Stimulated activated CD4-positive, alpha-beta T cell treated with anti-CD3 and anti-CD28 coated beads, Interleukin-15, amount 100 ng/mL, for 24 hours (primary cell): ENCODE data around the gene TNRC6C.
"Not testable (repeated sequence)": the region's sequence is repeated elsewhere in the genome, so short reads cannot be mapped to it uniquely, and the experiment has no call there.

ENCODE experiments used
- DNase-seq: peaks from one replicate; pipeline ENCODE4 v3.0.0-alpha.2; 2020

TNRC6C gene

GRCh38 chr17:78049609-78050008 is 91.1 kb downstream of the TNRC6C start:
- no peak for DNase-seq

GRCh38 chr17:78051186-78051972 is 92.9 kb downstream of the TNRC6C start:
- DNase-seq = no peak

GRCh38 chr17:78053777-78054468 is 95.4 kb downstream of the TNRC6C start:
- no peak for DNase-seq

- no peak for DNase-seq
Measured at GRCh38 chr17:78057113-78057740, 98.7 kb downstream of the TNRC6C start.

- DNase-seq = no peak
Measured at GRCh38 chr17:78058001-78058400, 99.5 kb downstream of the TNRC6C start.

GRCh38 chr17:78058581-78058980 is 100.1 kb downstream of the TNRC6C start:
- no peak for DNase-seq

GRCh38 chr17:78062596-78062995 is 104.1 kb downstream of the TNRC6C start:
- DNase-seq = no peak

GRCh38 chr17:78063489-78063888 is 105.0 kb downstream of the TNRC6C start:
- DNase-seq = no peak

- DNase-seq = no peak
Measured at GRCh38 chr17:78064708-78065107, 106.2 kb downstream of the TNRC6C start.

GRCh38 chr17:78066976-78067375 is 108.5 kb downstream of the TNRC6C start:
- DNase-seq = not testable (repeated sequence)

GRCh38 chr17:78069695-78070094 is 111.2 kb downstream of the TNRC6C start:
- no peak for DNase-seq

GRCh38 chr17:78072961-78073360 is 114.5 kb downstream of the TNRC6C start:
- no peak for DNase-seq

- no peak for DNase-seq
Measured at GRCh38 chr17:78075011-78075410, 116.5 kb downstream of the TNRC6C start.

GRCh38 chr17:78075545-78075944 is 117.0 kb downstream of the TNRC6C start:
- no peak for DNase-seq

- no peak for DNase-seq
Measured at GRCh38 chr17:78079253-78079652, 120.8 kb downstream of the TNRC6C start.

GRCh38 chr17:78081551-78081950 is 123.0 kb downstream of the TNRC6C start:
- no peak for DNase-seq

GRCh38 chr17:78082355-78082872 is 123.9 kb downstream of the TNRC6C start:
- not testable (repeated sequence) for DNase-seq

GRCh38 chr17:78082988-78083387 is 124.5 kb downstream of the TNRC6C start:
- DNase-seq = no peak

GRCh38 chr17:78086740-78087139 is 128.2 kb downstream of the TNRC6C start:
- no peak for DNase-seq

- DNase-seq = no peak
Measured at GRCh38 chr17:78088529-78088928, 130.0 kb downstream of the TNRC6C start.

GRCh38 chr17:78089576-78090281 is 131.2 kb downstream of the TNRC6C start:
- DNase-seq = no peak

- DNase-seq = no peak
Measured at GRCh38 chr17:78092794-78093324, 134.4 kb downstream of the TNRC6C start.

GRCh38 chr17:78095035-78095434 is 136.5 kb downstream of the TNRC6C start:
- DNase-seq = no peak
